RKO (cell line): Measurements from ENCODE around the gene FLRT2.

Experiments
- DNase-seq: peaks from one replicate; pipeline ENCODE4 v3.0.0-alpha.2; 2016; ENCODE audit warnings: low spot score

FLRT2 gene

DNA sequence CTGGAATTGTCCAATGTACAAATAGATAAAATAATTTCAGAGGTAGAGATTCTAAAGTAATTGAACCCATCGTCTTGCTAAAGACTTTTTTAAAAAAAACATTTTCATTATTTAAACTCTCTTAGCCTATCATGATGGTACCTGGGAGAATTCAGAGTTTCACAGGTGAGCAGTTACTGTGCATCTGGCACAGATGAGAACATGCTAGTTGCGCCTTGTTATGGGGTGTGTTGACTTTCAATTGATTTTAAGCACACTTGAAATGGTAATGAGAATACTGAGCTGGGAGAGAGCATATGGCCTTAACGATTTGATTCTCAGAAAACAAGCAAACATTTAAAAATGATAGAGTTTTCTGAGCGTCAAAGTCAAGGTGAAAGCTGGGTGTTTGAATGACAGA, 66.6 kb downstream of the FLRT2 start:
- DNase-seq = no peak

DNA sequence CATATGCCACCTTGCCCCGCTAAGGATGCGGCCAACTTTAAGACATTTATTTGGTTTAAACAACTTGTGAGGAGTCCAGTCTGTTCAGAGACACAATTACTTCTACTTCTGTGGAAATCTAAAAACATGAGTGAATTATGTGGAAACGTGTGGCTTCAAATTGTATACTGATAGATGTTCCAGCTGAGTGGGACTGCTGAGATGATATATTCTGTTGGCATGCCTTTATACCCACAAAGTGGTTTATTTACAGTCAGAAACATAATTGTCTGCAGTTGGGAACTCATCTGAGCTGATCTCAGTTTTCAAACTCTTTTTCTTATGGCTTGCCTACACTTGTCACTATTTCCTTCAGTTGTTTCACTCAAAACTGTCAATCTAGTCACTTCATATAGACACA, 67.8 kb downstream of the FLRT2 start:
- no peak for DNase-seq

GRCh38 chr14:85599939-85600338, 70.0 kb downstream of the FLRT2 start:
- no peak for DNase-seq

DNA sequence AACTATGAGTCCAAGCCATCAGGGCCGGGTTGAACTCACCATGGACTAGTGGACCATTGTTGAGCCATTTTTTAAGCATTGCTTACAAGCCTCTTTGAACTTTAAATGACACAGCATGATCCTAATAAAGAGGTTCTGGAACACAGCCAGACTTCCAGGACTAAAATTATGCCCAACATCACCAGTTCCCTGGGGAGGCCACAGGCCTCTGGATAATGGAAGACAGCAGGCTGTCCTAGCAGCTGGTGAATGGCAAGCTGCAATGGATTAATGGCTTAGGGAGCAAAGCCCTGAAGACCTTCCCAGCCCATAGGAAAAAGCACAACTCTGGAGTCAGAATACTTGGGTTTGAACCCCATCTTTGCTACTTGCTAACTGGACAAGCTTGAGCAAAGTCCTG, 71.3 kb downstream of the FLRT2 start:
- no peak for DNase-seq

- no peak for DNase-seq
Observed at GRCh38 chr14:85601690-85602089, 71.7 kb downstream of the FLRT2 start.

DNA sequence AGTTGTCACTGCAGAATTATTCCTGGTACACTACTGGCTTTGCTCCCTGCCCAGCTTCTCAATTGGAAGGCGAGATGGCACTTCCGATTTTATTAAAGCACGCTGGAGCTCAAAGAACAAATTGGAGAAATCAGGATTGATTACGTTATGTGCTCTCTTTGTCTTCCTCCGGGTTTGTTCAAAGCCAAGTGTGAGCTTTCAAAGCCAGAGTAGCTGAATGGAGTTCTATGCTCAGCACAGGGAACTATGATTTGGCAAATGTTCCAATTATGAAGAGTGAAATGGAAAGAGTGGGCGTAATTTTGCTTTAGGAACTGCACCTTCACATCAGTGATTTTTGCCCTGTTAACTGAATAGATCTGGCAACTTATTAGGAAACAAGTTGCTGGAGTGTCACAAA, 72.4 kb downstream of the FLRT2 start:
- no peak for DNase-seq

DNA sequence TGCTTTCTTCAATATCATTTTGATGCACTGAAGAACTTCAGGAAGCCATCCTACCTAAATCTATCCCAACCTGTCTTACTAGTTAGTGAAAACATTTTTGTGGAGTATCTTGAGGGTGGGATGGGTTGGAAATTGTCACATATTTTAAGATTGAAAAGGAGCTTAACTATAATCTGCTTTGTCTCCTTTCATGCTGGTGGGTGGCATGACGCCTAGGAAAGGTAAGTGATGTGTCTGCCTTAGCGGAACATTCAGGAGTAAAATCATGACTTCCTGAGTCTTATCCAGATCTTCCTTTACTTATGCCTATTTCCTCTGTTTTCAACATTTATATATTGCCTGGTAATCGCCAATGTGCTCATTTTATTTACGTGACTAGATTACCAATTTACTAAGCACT, 74.1 kb downstream of the FLRT2 start:
- DNase-seq = no peak

- no peak for DNase-seq
Observed at GRCh38 chr14:85604714-85605113, 74.8 kb downstream of the FLRT2 start.

- no peak for DNase-seq
Observed at GRCh38 chr14:85607651-85608081, 77.7 kb downstream of the FLRT2 start.

GRCh38 chr14:85613496-85613895, 83.6 kb downstream of the FLRT2 start:
- no peak for DNase-seq

- DNase-seq = no peak
Observed at GRCh38 chr14:85616386-85616885, 86.5 kb downstream of the FLRT2 start.

DNA sequence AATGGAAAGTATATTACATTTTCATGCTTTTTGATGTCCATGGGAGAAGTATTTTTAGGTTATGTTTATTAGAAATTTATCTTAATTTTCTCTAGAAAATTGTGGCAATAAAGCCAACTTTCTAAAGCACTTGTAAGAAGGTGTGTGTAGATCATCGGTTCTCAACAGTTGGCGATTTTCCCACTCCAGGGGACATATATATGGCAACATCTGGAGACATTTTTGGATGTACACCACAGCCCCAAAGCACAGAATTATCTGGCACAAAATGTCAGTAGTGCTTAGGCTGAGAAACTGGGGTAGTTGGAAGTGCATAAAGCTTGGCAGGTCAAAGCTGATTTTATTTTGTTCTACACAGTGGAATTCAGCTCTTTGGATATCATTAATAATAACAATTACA, 86.9 kb downstream of the FLRT2 start:
- no peak for DNase-seq

GRCh38 chr14:85617791-85618190, 87.8 kb downstream of the FLRT2 start:
- DNase-seq = no peak

DNA sequence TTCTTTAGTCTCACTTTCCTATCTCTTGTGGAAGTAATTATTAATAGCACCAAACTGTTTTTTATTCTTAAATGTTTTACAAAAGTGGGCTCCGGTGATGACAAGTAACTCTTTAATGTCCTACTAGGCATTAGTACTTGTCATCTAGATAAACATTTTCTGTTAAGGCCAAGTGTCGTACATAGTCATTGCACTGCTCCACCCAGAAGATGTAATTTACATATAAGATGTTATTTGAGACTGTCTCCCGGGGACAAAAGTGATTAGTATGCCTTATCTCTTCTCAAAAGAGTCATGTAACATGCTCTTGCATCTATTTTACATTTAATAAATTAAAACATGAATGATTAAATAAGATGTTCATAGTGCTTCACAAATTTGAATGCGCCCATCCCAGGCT, 88.4 kb downstream of the FLRT2 start:
- DNase-seq = no peak

- no peak for DNase-seq
Observed at GRCh38 chr14:85618978-85619377, 89.0 kb downstream of the FLRT2 start.

GRCh38 chr14:85619851-85620250, 89.9 kb downstream of the FLRT2 start:
- DNase-seq = no peak

- DNase-seq = no peak
Observed at GRCh38 chr14:85620947-85621346, 91.0 kb downstream of the FLRT2 start.

- DNase-seq = no peak
Observed at GRCh38 chr14:85622106-85622505, 92.2 kb downstream of the FLRT2 start.

DNA sequence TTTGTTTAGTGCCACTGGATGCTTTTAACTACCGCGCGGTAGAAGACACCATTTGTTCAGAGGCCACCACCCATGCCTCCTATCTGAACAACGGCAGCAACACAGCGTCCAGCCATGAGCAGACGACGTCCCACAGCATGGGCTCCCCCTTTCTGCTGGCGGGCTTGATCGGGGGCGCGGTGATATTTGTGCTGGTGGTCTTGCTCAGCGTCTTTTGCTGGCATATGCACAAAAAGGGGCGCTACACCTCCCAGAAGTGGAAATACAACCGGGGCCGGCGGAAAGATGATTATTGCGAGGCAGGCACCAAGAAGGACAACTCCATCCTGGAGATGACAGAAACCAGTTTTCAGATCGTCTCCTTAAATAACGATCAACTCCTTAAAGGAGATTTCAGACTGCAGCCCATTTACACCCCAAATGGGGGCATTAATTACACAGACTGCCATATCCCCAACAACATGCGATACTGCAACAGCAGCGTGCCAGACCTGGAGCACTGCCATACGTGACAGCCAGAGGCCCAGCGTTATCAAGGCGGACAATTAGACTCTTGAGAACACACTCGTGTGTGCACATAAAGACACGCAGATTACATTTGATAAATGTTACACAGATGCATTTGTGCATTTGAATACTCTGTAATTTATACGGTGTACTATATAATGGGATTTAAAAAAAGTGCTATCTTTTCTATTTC, 93.2 kb downstream of the FLRT2 start:
- DNase-seq = no peak

- no peak for DNase-seq
Observed at GRCh38 chr14:85625925-85626585, 96.1 kb downstream of the FLRT2 start.

DNA sequence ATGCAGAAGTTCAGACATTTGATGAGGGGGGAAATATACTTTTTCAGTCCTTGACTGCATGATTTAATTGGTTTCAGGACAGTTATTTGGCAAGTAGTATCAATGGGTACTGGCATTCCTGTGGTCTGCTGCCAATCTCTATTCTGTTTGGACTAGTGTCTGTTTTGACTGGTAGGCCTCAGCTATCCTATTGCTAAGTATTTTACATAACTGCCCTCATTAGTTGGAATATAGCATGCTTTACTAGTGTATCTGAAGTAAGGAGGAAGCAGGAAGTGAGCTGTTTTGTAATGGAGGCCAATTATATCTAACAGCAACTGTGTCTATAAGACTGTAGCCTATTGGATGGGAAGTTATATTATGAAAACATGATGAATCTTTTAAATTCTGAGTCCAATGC, 104.3 kb downstream of the FLRT2 start:
- no peak for DNase-seq

DNA sequence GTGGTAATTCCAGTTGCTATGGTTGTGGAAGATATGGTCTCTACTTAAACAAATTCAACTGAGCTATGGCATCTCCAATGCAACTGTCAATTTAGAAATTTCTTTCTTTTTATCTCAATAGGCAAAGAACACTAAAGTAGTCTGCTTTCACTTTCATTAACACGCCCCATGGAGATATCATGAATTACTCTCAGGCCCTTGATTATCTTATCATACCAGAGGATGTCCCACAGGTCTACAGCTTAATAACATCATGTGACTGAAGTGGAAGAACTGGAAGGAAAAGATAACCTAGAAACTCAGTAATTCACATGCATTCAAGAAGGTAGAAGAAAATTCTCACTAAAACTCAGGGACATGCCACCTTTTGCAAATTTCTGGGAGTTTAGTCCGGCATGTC, 114.3 kb downstream of the FLRT2 start:
- no peak for DNase-seq

GRCh38 chr14:85653029-85653428, 123.1 kb downstream of the FLRT2 start:
- no peak for DNase-seq
